ENCODE measurements around the gene HMG20A.
"Not testable (repeated sequence)": the region's sequence is repeated elsewhere in the genome, so short reads cannot be mapped to it uniquely, and the experiment has no call there.

HMG20A gene

GRCh38 chr15:77409259-77410156 is 11.2 kb upstream of the HMG20A start:
- no peak for DNase-seq

DNA sequence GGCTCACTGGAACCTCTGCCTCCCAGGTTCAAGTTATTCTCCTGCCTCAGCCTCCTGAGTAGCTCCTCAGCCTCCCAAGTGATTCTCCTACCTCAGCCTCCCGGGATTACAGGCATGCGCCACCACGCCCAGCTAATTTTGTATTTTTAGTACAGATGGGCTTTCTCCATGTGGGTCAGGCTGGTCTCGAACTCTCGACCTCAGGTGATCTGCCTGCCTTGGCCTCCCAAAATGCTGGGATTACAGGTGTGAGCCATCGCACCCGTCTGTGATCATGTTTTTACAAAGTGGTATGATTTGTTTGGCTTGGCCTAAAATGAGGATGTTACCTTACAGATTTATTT is 10.6 kb upstream of the HMG20A start:
- not testable (repeated sequence) for DNase-seq

- peak; percentile 85 for DNase-seq
Measured at GRCh38 chr15:77410701-77411618, 9.7 kb upstream of the HMG20A start.

GRCh38 chr15:77411619-77411976 is 9.1 kb upstream of the HMG20A start:
- DNase-seq: no peak

DNA sequence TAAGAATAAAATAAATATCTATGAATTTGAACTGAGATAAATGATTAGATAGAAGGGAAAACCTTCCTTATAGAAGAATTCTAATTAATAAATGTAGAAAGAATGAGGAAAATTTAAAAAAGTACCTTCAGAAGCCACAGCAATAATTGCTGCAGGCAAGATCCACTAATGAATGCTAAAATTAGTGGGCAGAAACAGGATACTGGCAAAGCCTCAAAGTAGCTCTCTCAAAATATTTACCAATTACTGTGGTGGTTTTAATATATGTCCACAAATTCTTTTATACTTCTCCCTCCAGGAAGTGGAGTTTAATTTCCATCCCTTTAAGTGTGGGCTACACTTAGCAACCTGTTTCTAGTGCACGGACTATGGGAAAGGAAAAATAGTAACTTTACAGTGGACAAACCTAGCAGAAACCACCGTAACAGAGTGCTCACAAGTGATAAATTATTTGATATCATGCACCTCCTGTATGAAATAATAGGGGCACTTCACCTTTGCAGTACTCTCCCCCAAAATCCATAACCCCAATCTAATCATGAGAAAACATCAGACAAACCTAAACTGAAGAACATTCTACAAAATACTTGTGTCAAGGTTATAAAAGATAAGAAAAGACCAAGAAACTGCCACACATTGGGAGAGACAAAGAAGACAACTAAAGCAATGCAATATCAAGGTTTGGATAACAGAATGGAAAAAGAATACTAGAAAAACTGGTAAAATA is 7.6 kb upstream of the HMG20A start:
- DNase-seq: no peak

- DNase-seq: no peak
Measured at GRCh38 chr15:77413699-77414349, 6.9 kb upstream of the HMG20A start.

DNA sequence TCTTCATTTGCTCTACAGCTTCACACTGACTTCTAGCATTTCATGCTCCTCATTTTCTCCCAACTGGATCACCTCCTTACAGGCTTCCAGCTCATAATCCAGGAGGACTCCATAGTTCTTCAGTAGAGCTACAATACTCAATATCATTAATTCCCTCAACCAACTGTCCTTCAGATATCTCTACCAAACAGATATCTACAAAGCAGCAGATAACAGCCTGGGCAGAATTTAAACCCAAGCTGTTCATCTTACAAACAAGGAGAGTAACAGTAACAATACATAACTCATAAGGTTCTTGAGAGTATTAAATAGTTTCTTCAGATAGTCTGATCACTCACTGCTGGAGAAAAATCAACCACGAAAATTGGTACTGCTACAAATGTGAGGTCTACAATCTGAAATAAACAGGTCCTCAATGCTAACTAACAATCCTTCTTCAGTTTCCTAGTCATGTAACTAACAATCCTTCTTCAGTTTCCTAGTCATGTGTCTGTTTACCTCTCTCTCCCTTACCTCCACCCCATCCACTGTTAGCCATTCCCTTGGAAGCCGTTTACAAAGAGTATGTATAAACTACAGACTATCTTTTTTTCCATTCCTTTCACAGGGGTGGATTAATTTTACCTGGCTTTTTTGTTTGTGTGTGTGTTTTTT is 5.8 kb upstream of the HMG20A start:
- no peak for DNase-seq

- no peak for DNase-seq
Measured at GRCh38 chr15:77415450-77416147, 5.1 kb upstream of the HMG20A start.

DNA sequence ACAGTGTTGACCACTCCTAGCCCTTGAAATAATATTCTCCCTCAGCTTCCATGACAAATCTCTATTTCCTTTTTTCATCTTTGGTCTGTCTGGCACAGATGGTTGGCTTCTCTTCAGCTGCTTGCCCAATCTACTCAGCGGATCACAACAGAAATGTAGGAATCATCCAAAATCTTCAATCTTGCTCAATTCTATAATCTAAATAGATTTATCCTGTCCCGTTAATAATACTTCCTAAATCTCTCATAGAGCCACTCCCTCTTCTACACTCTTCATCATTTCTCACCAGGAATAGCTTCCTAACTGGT is 4.6 kb upstream of the HMG20A start:
- no peak for DNase-seq

DNA sequence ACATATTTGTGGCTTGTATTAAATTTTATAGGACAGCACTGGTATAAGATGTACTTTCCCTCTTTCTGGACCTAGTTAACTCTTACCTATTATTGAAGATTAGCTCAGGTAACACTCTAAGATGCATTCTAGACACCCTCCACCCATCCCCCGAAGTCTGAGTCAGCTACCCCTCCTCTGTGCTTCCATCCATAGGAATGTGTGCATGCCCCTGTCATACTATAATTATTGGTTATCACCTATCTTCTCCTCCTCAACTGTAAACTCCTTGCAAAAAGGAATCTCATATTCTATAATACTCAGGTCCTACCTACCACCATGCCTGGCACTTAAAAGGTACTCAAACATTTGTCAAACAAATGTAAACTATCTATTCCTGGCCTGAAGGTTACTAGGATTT is 3.7 kb upstream of the HMG20A start:
- no peak for DNase-seq

DNA sequence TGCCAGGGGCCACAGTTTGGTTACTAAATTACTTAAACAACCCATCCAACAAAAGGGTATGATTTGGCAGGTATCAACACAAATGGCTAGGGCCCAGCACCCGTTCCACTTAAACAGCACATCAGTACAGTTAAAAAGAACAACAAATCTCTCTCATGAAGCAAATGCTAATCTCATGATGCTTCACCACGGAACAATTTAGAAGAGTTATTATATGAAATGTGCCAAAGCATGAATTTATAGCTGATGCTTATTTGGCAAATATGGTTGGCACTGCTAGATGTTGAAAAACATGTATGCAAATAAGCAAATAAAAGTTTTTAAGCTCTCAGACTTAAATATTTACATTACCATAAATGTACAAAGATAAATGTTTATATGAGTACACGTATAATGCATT is 3.1 kb upstream of the HMG20A start:
- DNase-seq: no peak

- no peak for DNase-seq
Measured at GRCh38 chr15:77418391-77418965, 2.2 kb upstream of the HMG20A start.

GRCh38 chr15:77418966-77419835 is 1.5 kb upstream of the HMG20A start:
- peak; percentile 55 for DNase-seq

GRCh38 chr15:77419836-77420609 is 665 bp upstream of the HMG20A start, which contains the start of gene PEAK1:
Gene PEAK1, minus strand, starts transcription at chr15:77420104. Its CDS starts 238,178 bp downstream, at chr15:77181926.
- peak; percentile 97 for DNase-seq

GRCh38 chr15:77421370-77421700 is 647 bp downstream of the HMG20A start:
- no peak for DNase-seq

DNA sequence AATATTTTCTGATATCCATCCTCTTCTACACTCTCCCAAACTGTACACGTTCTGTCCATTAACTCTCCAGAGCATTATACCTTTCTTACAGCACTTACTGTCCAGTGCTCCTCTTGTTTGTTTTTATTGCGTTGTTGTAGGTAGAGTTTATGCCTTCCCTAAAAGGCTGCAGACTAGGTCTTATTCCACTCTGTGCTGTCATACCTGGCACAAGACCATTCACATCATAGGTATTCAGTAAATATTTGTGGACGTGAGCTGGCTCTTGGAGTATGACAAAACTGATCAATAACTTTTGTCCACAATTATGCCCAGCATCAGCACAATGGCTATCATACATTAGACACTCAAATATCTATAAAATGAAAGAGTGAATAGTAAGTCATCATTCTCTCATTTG is 4.4 kb downstream of the HMG20A start:
- DNase-seq: no peak

- no peak for DNase-seq
Measured at GRCh38 chr15:77426377-77426776, 5.7 kb downstream of the HMG20A start.

DNA sequence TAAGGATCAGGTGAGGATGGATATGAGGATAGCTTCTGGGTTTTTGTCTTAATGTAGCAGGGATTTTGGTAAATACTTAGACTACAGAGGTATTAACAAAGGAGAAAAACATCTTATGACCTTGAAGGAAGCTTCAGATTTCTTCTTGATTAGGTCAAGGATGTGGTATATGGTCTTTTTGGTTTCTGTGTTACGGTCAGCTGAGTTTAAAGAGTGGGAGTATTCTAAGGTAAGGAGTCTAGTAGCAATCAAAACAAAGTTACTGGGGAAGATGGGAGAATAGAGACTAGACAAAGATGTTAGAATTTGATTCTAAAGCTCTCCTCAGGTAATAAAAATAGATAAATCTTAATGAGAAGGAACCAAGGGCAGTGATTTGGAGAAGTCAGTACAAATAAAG is 6.2 kb downstream of the HMG20A start:
- DNase-seq: no peak

- no peak for DNase-seq
Measured at GRCh38 chr15:77430213-77430612, 9.5 kb downstream of the HMG20A start.

- DNase-seq: no peak
Measured at GRCh38 chr15:77430652-77431051, 10.0 kb downstream of the HMG20A start.
